ENCODE measurements around the gene GSC. TPM values are rescaled to one million over a fixed set of nuclear protein-coding genes. Genes with fewer than 3 reads are reported as not detected.
"Not testable (repeated sequence)": the region's sequence is repeated elsewhere in the genome, so short reads cannot be mapped to it uniquely, and the experiment has no call there.

The GSC gene
- total RNA-seq, 1 experiment from 2014 or later: not detected

- Histone ChIP-seq H3K4me1 (ENCODE audit: insufficient read depth, low read length) (no peaks in the 10 kb centered on the region), H4K8ac (replicated peaks; ENCODE audit: insufficient read length, low read depth, low read length) (no peak overlapping the region), H3T11ph (ENCODE audit: low read length) (no peak overlapping the region), H3K27me3 (ENCODE audit: insufficient read depth, low read length) (no peaks in the 10 kb centered on the region), H2AK5ac (ENCODE audit: insufficient read length, low read length) (no peak overlapping the region), H3K79me2 (ENCODE audit: insufficient read depth, low read length) (no peaks in the 10 kb centered on the region), H2BK15ac (ENCODE audit: low read depth, low read length) (no peak overlapping the region), H3K23me2 (ENCODE audit: insufficient read length, low read depth, low read length, poor library complexity, severe bottlenecking) (no peaks in the 10 kb centered on the region), H3K27ac (ENCODE audit: insufficient read length, low read depth, low read length) (no peak overlapping the region), H3K9me3 (ENCODE audit: control insufficient read depth, low read depth, low read length) (no peaks in the 10 kb centered on the region), H3K4me2 (ENCODE audit: insufficient read depth, insufficient read length, low read length) (no peak overlapping the region), H2AFZ (ENCODE audit: low read length) (no peak overlapping the region), H4K91ac (ENCODE audit: insufficient read length, low read depth, low read length) (no peak overlapping the region), H2BK120ac (ENCODE audit: low read depth, low read length, poor library complexity, severe bottlenecking) (no peak overlapping the region), H4K20me1 (ENCODE audit: control insufficient read depth, insufficient read depth, insufficient read length) (no peaks in the 10 kb centered on the region), H3K18ac (ENCODE audit: insufficient read length, low read depth, low read length) (no peak overlapping the region), H4K5ac (ENCODE audit: insufficient read length, low read depth, low read length) (no peak overlapping the region), H2BK12ac (ENCODE audit: insufficient read length, low read depth, low read length) (no peak overlapping the region), H3K4ac (ENCODE audit: low read depth, low read length) (no peak overlapping the region), H2BK20ac (ENCODE audit: low read depth, low read length, poor library complexity, severe bottlenecking) (no peak overlapping the region), H3K56ac (ENCODE audit: insufficient read length, low read depth, low read length) (no peak overlapping the region), H2BK5ac (ENCODE audit: insufficient read length, low read length) (no peak overlapping the region), H3K9ac (ENCODE audit: extremely low read depth, insufficient read length, low read length) (no peak overlapping the region), H3K23ac (ENCODE audit: insufficient read length, low read depth, low read length) (no peak overlapping the region), H3K14ac (ENCODE audit: insufficient read depth, low read length) (no peak overlapping the region), H3K79me1 (ENCODE audit: insufficient read depth, low read depth, low read length, poor library complexity, severe bottlenecking) (no peaks in the 10 kb centered on the region)
- H3K36me3 Mint-ChIP-seq (ENCODE audit: insufficient read depth in 1 of 3, low read depth in 3 of 3): no peaks in the 10 kb centered on the region
- peaks cover 2% of the 10 kb centered on the region for H3K27me3 Mint-ChIP-seq (ENCODE audit: low read depth)
- H3K27ac Mint-ChIP-seq: no peak overlapping the region; a peak in 1 of 7 replicates
- no peaks in the 10 kb centered on the region for H3K9me3 Mint-ChIP-seq
- DNase-seq: no peak
- no CpG with 5 or more reads among the region's 8 CpGs for WGBS (ENCODE audit: extremely low coverage, insufficient read length, low lambda C conversion rate)
- TF ChIP-seq CTCF (conservative IDR thresholded peaks at IDR 0.05): no peak
- H3K4me3 Mint-ChIP-seq: no peak overlapping the region
- peaks cover 0 to 9% of the 10 kb centered on the region in 2 experiments; a peak in 2 of 4 replicates for H3K4me1 Mint-ChIP-seq
These were observed 31.3 kb upstream of the GSC start for GRCh38 chr14:94801225-94801624.

- not testable (repeated sequence) for H3K4me1 Mint-ChIP-seq; H3T11ph ChIP-seq (ENCODE audit: low read length); H3K23me2 ChIP-seq (ENCODE audit: insufficient read length, low read depth, low read length, poor library complexity, severe bottlenecking); H2AK5ac ChIP-seq (ENCODE audit: insufficient read length, low read length); H3K27me3 ChIP-seq (ENCODE audit: insufficient read depth, low read length); H3K4me1 ChIP-seq (ENCODE audit: insufficient read depth, low read length); H4K5ac ChIP-seq (ENCODE audit: insufficient read length, low read depth, low read length); H3K56ac ChIP-seq (ENCODE audit: insufficient read length, low read depth, low read length); DNase-seq; H3K27me3 Mint-ChIP-seq (ENCODE audit: low read depth); H3K36me3 Mint-ChIP-seq (ENCODE audit: insufficient read depth in 1 of 3, low read depth in 3 of 3); H3K4me2 ChIP-seq (ENCODE audit: insufficient read depth, insufficient read length, low read length); H2BK5ac ChIP-seq (ENCODE audit: insufficient read length, low read length); H3K18ac ChIP-seq (ENCODE audit: insufficient read length, low read depth, low read length); H4K91ac ChIP-seq (ENCODE audit: insufficient read length, low read depth, low read length); H4K8ac ChIP-seq (replicated peaks; ENCODE audit: insufficient read length, low read depth, low read length); H2BK120ac ChIP-seq (ENCODE audit: low read depth, low read length, poor library complexity, severe bottlenecking); H3K27ac Mint-ChIP-seq; H3K9ac ChIP-seq (ENCODE audit: extremely low read depth, insufficient read length, low read length); H4K20me1 ChIP-seq (ENCODE audit: control insufficient read depth, insufficient read depth, insufficient read length); H3K27ac ChIP-seq (ENCODE audit: insufficient read length, low read depth, low read length); H2BK12ac ChIP-seq (ENCODE audit: insufficient read length, low read depth, low read length); H3K4ac ChIP-seq (ENCODE audit: low read depth, low read length); H3K79me2 ChIP-seq (ENCODE audit: insufficient read depth, low read length); H2BK15ac ChIP-seq (ENCODE audit: low read depth, low read length); H2AFZ ChIP-seq (ENCODE audit: low read length); H3K4me3 Mint-ChIP-seq; H3K14ac ChIP-seq (ENCODE audit: insufficient read depth, low read length); H3K79me1 ChIP-seq (ENCODE audit: insufficient read depth, low read depth, low read length, poor library complexity, severe bottlenecking); H3K9me3 ChIP-seq (ENCODE audit: control insufficient read depth, low read depth, low read length); H2BK20ac ChIP-seq (ENCODE audit: low read depth, low read length, poor library complexity, severe bottlenecking); H3K9me3 Mint-ChIP-seq; H3K23ac ChIP-seq (ENCODE audit: insufficient read length, low read depth, low read length)
- no CpG with 5 or more reads among the region's 9 CpGs for WGBS (ENCODE audit: extremely low coverage, insufficient read length, low lambda C conversion rate)
These were observed 30.9 kb upstream of the GSC start for GRCh38 chr14:94800764-94801163.

Data from H9 (cell line).